SK-N-SH (cell line): ENCODE results near the gene RXFP3.

Experiments
- EP300 ChIP-seq, 2 experiments: IDR thresholded peaks; 2 replicates each; pipeline versions ENCODE4 v1.4.0 to v1.6.1; 2012; ENCODE audit warnings: borderline replicate concordance in 1 of 2, low read depth in 1 of 2, low read length in 1 of 2
- JUND ChIP-seq: IDR thresholded peaks from 2 replicates; pipeline ENCODE4 v1.4.0; 2012
- POLR2AphosphoS5 ChIP-seq: IDR thresholded peaks from 2 replicates; pipeline ENCODE4 v1.6.1; 2012; ENCODE audit warnings: low read depth, low read length
- RFX5 ChIP-seq: IDR thresholded peaks from 2 replicates; pipeline ENCODE4 v1.6.1; 2012; ENCODE audit warnings: mild to moderate bottlenecking, improper control_type of control experiment, low read length
- RXRA ChIP-seq: IDR thresholded peaks from 2 replicates; pipeline ENCODE4 v1.4.0; 2012; ENCODE audit warnings: low read depth, mild to moderate bottlenecking, borderline replicate concordance
- SIN3A ChIP-seq: IDR thresholded peaks from 2 replicates; pipeline ENCODE4 v1.6.1; 2012; ENCODE audit warnings: low read depth, mild to moderate bottlenecking, low read length, moderate library complexity, borderline replicate concordance
- YY1 ChIP-seq: IDR thresholded peaks from 2 replicates; pipeline ENCODE4 v1.4.0; 2012; ENCODE audit warnings: low read depth, mild to moderate bottlenecking
- TF ChIP-seq, protein P1 (sequence below): fragments of 150-350 bp; IDR thresholded peaks from 2 replicates; pipeline ENCODE4 v1.6.1; 2017; ENCODE audit warnings: antibody characterized with exemption, low read length, low read depth, borderline replicate concordance
- TF ChIP-seq, protein P2 (sequence below): fragments of 200-600 bp; sonication (generic); IDR thresholded peaks from 2 replicates; pipeline ENCODE4 v1.6.1; 2017; ENCODE audit warnings: antibody characterized with exemption, mild to moderate bottlenecking, moderate library complexity
- TF ChIP-seq, protein P3 (sequence below): IDR thresholded peaks from 2 replicates; pipeline ENCODE4 v1.6.1; 2012; ENCODE audit warnings: mild to moderate bottlenecking, low read depth, low read length, moderate library complexity
- TF ChIP-seq, protein P4 (sequence below): IDR thresholded peaks from 2 replicates; pipeline ENCODE4 v1.4.0; 2012; ENCODE audit warnings: low read depth, borderline replicate concordance
- TF ChIP-seq, protein P5 (sequence below): IDR thresholded peaks from 2 replicates; pipeline ENCODE4 v1.4.0; 2012; ENCODE audit warnings: low read depth

DNA sequence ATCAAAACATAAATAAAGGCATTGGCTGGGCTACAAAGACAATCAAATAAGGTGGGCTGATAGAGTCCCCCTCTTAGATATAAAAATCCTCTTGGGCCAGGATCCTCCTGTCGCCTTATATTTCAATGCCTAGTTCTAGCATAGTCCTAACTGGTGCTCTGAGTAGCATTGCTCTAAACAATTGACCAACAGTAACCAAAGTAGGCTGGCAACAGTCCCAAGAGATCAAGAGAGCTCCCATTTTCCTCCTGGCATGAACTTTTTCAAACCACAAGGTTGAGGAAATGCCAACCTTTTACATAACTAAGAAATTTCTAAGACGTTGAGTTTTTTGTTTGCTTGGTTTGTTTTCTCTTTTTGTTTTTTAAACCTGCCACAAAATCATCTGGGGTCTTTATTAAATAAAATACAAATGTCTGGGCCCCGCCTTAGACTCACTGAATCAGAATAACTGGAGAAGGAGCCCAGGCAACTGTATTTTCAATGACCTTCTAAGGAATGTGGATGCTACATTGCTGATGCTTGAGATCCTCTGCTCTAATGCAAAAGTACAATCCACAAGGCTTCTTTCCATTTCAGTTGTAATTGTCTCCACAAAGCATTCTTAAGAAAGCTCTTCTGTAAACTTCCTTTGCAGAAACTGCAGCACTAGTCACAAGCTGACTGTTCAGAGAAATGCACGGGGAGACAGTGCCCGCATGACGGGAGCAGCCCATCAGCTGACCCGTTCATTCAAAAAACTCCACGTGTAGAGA is 45.4 kb downstream of the RXFP3 start:
- TF ChIP-seq, protein P1, sequence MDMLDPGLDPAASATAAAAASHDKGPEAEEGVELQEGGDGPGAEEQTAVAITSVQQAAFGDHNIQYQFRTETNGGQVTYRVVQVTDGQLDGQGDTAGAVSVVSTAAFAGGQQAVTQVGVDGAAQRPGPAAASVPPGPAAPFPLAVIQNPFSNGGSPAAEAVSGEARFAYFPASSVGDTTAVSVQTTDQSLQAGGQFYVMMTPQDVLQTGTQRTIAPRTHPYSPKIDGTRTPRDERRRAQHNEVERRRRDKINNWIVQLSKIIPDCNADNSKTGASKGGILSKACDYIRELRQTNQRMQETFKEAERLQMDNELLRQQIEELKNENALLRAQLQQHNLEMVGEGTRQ = no peak
- TF ChIP-seq POLR2AphosphoS5 (no peak), EP300 (IDR thresholded peaks at IDR 0.05; ENCODE audit: borderline replicate concordance in 1 of 2, low read depth in 1 of 2, low read length in 1 of 2) (no peak), SIN3A (no peak), RFX5 (no peak), YY1 (no peak), JUND (no peak), RXRA (no peak)
- TF ChIP-seq, protein P2, sequence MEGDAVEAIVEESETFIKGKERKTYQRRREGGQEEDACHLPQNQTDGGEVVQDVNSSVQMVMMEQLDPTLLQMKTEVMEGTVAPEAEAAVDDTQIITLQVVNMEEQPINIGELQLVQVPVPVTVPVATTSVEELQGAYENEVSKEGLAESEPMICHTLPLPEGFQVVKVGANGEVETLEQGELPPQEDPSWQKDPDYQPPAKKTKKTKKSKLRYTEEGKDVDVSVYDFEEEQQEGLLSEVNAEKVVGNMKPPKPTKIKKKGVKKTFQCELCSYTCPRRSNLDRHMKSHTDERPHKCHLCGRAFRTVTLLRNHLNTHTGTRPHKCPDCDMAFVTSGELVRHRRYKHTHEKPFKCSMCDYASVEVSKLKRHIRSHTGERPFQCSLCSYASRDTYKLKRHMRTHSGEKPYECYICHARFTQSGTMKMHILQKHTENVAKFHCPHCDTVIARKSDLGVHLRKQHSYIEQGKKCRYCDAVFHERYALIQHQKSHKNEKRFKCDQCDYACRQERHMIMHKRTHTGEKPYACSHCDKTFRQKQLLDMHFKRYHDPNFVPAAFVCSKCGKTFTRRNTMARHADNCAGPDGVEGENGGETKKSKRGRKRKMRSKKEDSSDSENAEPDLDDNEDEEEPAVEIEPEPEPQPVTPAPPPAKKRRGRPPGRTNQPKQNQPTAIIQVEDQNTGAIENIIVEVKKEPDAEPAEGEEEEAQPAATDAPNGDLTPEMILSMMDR = no peak
- TF ChIP-seq, protein P3, sequence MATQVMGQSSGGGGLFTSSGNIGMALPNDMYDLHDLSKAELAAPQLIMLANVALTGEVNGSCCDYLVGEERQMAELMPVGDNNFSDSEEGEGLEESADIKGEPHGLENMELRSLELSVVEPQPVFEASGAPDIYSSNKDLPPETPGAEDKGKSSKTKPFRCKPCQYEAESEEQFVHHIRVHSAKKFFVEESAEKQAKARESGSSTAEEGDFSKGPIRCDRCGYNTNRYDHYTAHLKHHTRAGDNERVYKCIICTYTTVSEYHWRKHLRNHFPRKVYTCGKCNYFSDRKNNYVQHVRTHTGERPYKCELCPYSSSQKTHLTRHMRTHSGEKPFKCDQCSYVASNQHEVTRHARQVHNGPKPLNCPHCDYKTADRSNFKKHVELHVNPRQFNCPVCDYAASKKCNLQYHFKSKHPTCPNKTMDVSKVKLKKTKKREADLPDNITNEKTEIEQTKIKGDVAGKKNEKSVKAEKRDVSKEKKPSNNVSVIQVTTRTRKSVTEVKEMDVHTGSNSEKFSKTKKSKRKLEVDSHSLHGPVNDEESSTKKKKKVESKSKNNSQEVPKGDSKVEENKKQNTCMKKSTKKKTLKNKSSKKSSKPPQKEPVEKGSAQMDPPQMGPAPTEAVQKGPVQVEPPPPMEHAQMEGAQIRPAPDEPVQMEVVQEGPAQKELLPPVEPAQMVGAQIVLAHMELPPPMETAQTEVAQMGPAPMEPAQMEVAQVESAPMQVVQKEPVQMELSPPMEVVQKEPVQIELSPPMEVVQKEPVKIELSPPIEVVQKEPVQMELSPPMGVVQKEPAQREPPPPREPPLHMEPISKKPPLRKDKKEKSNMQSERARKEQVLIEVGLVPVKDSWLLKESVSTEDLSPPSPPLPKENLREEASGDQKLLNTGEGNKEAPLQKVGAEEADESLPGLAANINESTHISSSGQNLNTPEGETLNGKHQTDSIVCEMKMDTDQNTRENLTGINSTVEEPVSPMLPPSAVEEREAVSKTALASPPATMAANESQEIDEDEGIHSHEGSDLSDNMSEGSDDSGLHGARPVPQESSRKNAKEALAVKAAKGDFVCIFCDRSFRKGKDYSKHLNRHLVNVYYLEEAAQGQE = no peak
- TF ChIP-seq, protein P4, sequence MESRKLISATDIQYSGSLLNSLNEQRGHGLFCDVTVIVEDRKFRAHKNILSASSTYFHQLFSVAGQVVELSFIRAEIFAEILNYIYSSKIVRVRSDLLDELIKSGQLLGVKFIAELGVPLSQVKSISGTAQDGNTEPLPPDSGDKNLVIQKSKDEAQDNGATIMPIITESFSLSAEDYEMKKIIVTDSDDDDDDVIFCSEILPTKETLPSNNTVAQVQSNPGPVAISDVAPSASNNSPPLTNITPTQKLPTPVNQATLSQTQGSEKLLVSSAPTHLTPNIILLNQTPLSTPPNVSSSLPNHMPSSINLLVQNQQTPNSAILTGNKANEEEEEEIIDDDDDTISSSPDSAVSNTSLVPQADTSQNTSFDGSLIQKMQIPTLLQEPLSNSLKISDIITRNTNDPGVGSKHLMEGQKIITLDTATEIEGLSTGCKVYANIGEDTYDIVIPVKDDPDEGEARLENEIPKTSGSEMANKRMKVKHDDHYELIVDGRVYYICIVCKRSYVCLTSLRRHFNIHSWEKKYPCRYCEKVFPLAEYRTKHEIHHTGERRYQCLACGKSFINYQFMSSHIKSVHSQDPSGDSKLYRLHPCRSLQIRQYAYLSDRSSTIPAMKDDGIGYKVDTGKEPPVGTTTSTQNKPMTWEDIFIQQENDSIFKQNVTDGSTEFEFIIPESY = no peak
- TF ChIP-seq, protein P5, sequence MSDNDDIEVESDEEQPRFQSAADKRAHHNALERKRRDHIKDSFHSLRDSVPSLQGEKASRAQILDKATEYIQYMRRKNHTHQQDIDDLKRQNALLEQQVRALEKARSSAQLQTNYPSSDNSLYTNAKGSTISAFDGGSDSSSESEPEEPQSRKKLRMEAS = no peak
